ENCODE results near the gene CHFR. TPM values are rescaled to one million over a fixed set of nuclear protein-coding genes. Genes with fewer than 3 reads are reported as not detected.

Gene CHFR
- total and polyA plus RNA-seq, 5 experiments from 2014 or later: 25.1 to 96.9 (median 37.4) TPM

Other genes starting within 250 kb of the CHFR start
- gene POLE, start 200.3 kb downstream of the CHFR start, total RNA-seq: 10 to 100 TPM; 53.3 to 56.1 TPM
- gene POLE, start 200.3 kb downstream of the CHFR start, polyA plus RNA-seq: 1 to 10 TPM; 2.8 to 3.3 (median 2.8) TPM
- 1 to 10 TPM; 3.8 to 5.0 TPM for gene PXMP2, start 200.0 kb downstream of the CHFR start, total RNA-seq
- 10 to 100 TPM in 2 of 3 donors, 1 to 10 TPM in 1; 9.9 to 16.4 (median 12.0) TPM for gene PXMP2, start 200.0 kb downstream of the CHFR start, polyA plus RNA-seq
- 10 to 100 TPM; 27.5 to 28.9 TPM for gene PGAM5, start 176.8 kb downstream of the CHFR start, total RNA-seq
- 10 to 100 TPM; 20.9 to 30.9 (median 23.8) TPM for gene PGAM5, start 176.8 kb downstream of the CHFR start, polyA plus RNA-seq
- 100 to 1,000 TPM; 100 to 107 TPM for gene ANKLE2, start 125.8 kb downstream of the CHFR start, total RNA-seq
- 10 to 100 TPM; 17.8 to 32.1 (median 23.0) TPM for gene ANKLE2, start 125.8 kb downstream of the CHFR start, polyA plus RNA-seq
- 10 to 100 TPM; 77.9 to 82.1 TPM for gene GOLGA3, start 58.7 kb downstream of the CHFR start, total RNA-seq
- gene GOLGA3, start 58.7 kb downstream of the CHFR start, polyA plus RNA-seq: 10 to 100 TPM in 2 of 3 donors, 1 to 10 TPM in 1; 2.7 to 18.1 (median 12.2) TPM
- 10 to 100 TPM; 17.4 to 18.6 TPM for gene ZNF605, start 68.7 kb upstream of the CHFR start, total RNA-seq
- gene ZNF605, start 68.7 kb upstream of the CHFR start, polyA plus RNA-seq: under 1 TPM; 0.46 to 0.72 (median 0.65) TPM
- gene ZNF26, start 98.8 kb upstream of the CHFR start, total RNA-seq: 10 to 100 TPM; 30.0 to 34.2 TPM
- 10 to 100 TPM; 10.6 to 19.2 (median 15.6) TPM for gene ZNF26, start 98.8 kb upstream of the CHFR start, polyA plus RNA-seq
- 10 to 100 TPM; 58.3 to 60.3 TPM for gene ZNF84, start 149.9 kb upstream of the CHFR start, total RNA-seq
- 10 to 100 TPM; 16.9 to 19.0 (median 18.2) TPM for gene ZNF84, start 149.9 kb upstream of the CHFR start, polyA plus RNA-seq
- gene ZNF140, start 193.3 kb upstream of the CHFR start, total RNA-seq: 10 to 100 TPM; 22.6 to 26.4 TPM
- 10 to 100 TPM; 18.4 to 22.3 (median 22.0) TPM for gene ZNF140, start 193.3 kb upstream of the CHFR start, polyA plus RNA-seq
- 1 to 10 TPM; 7.0 to 8.1 TPM for gene ZNF891, start 242.7 kb upstream of the CHFR start, total RNA-seq
- under 1 TPM; 0.35 to 0.82 (median 0.69) TPM for gene ZNF891, start 242.7 kb upstream of the CHFR start, polyA plus RNA-seq
- 10 to 100 TPM; 24.3 TPM for gene ZNF10, start 243.0 kb upstream of the CHFR start, total RNA-seq
- gene ZNF10, start 243.0 kb upstream of the CHFR start, polyA plus RNA-seq: 10 to 100 TPM; 12.7 to 15.1 (median 14.1) TPM

Measured in naive thymus-derived CD8-positive, alpha-beta T cell (primary cell).